Calu3 (cell line): ENCODE results near the gene PPM1J. TPM values are rescaled to one million over a fixed set of nuclear protein-coding genes. Genes with fewer than 3 reads are reported as not detected.

ENCODE experiments used
- BruUV-seq: library from RNA; stranded (reverse); fragments of 400-500 nt; replicated peaks from 2 replicates; lab custom pipeline; 2021; lab: Mats Ljungman, UMichigan
- CTCF ChIA-PET: fragments of 300-600 bp; sonication (Branson Sonifier 250); formaldehyde crosslinking; loops from one replicate; lab custom pipeline; 2022; ENCODE audit warnings: antibody characterized with exemption; lab: Charles Lee
- DNase-seq: peaks from one replicate; pipeline ENCODE4 v3.0.0; 2022
- H3K27ac Mint-ChIP-seq: one replicate; pipeline ENCODE4 v1.8.0; 2022; ENCODE audit warnings: mixed read lengths; ENCODE audit not compliant: unreplicated experiment
- H3K27me3 Mint-ChIP-seq: one replicate; pipeline ENCODE4 v1.8.0; 2022; ENCODE audit warnings: mixed read lengths; ENCODE audit not compliant: unreplicated experiment
- H3K36me3 Mint-ChIP-seq: one replicate; pipeline ENCODE4 v1.8.0; 2022; ENCODE audit warnings: mild to moderate bottlenecking, moderate library complexity, mixed read lengths; ENCODE audit not compliant: insufficient read depth, unreplicated experiment
- H3K4me1 Mint-ChIP-seq: one replicate; pipeline ENCODE4 v1.8.0; 2022; ENCODE audit warnings: mild to moderate bottlenecking, low read depth, mixed read lengths; ENCODE audit not compliant: unreplicated experiment
- H3K4me3 Mint-ChIP-seq: one replicate; pipeline ENCODE4 v1.8.0; 2022; ENCODE audit warnings: mild to moderate bottlenecking, low read depth, moderate library complexity, mixed read lengths; ENCODE audit not compliant: unreplicated experiment
- H3K9me3 Mint-ChIP-seq: one replicate; pipeline ENCODE4 v1.8.0; 2022; ENCODE audit warnings: low read depth, mixed read lengths; ENCODE audit not compliant: unreplicated experiment
- CTCF ChIP-seq: fragments of 200-600 bp; IDR thresholded peaks from one replicate; pipeline ENCODE4 v1.8.0; 2022; ENCODE audit warnings: antibody characterized with exemption; ENCODE audit not compliant: unreplicated experiment
- intact Hi-C: fragments of 100-400 bp; cut with micrococcal nuclease; formaldehyde crosslinking; loops from one replicate; pipeline ENCODE4 v1.10.0; 2022; ENCODE audit not compliant: unreplicated experiment
- total RNA-seq: library from RNA; stranded (reverse); gene quantifications from 2 replicates; pipeline ENCODE4 v1.2.3, GENCODE V29; 2022

The PPM1J gene
- total RNA-seq, 1 experiment from 2014 or later, result 1.3 TPM

GRCh38 chr1:112665857-112666256, 49.3 kb downstream of the PPM1J start:
- no peak overlapping the region for H3K27ac Mint-ChIP-seq
- no peak overlapping the region for H3K4me3 Mint-ChIP-seq
- H3K9me3 Mint-ChIP-seq, result no peaks in the 10 kb centered on the region
- BruUV-seq, result no TSS peak
- CTCF ChIA-PET, result no interaction called here
- intact Hi-C loops, result loop anchor here (10.0 kb wide), 1 partner anchor 61 kb away; no protein-coding TSS in a partner anchor
- no peak for DNase-seq
- H3K4me1 Mint-ChIP-seq, result no peaks in the 10 kb centered on the region
- H3K36me3 Mint-ChIP-seq, result peaks cover 46% of the 10 kb centered on the region
- no peak for TF ChIP-seq CTCF
- H3K27me3 Mint-ChIP-seq, result no peaks in the 10 kb centered on the region

Other genes with a start within 250 kb of the PPM1J start
- gene WNT2B, start 206.4 kb downstream of the PPM1J start, total RNA-seq, result 5.8 and 6.7 TPM in 2 replicates
- 15.9 and 19.0 TPM in 2 replicates for gene ST7L, start 96.2 kb downstream of the PPM1J start, total RNA-seq
- 103 and 117 TPM in 2 replicates for gene CAPZA1, start 95.5 kb downstream of the PPM1J start, total RNA-seq
- gene MOV10, start 40.7 kb downstream of the PPM1J start, total RNA-seq, result 71.4 and 80.0 TPM in 2 replicates
- gene RHOC, start 8.2 kb downstream of the PPM1J start, total RNA-seq, result 176 and 197 TPM in 2 replicates
- gene SLC16A1, start 240.9 kb upstream of the PPM1J start, total RNA-seq, result 59.2 and 60.3 TPM in 2 replicates